GM12878 (cell line): ENCODE results near the gene XPC. TPM values are rescaled to one million over a fixed set of nuclear protein-coding genes. Genes with fewer than 3 reads are reported as not detected.

Experiments used
- ATAC-seq: fragments of 200-7000 bp; cut with Tn5 transposase; 3 replicates; pipeline ENCODE4 v1.9.1; 2020; ENCODE audit warnings: mild to moderate bottlenecking, moderate library complexity
- BruUV-seq: library from RNA; stranded (reverse); fragments of 400-500 nt; replicated peaks from 2 replicates; lab custom pipeline; 2021; lab: Mats Ljungman, UMichigan
- CTCF ChIA-PET: fragments of 300-600 bp; sonication (Branson Sonifier 250); formaldehyde crosslinking; extraction: SDS; loops from one replicate; lab custom pipeline; 2021; ENCODE audit warnings: inconsistent platforms; lab: Yijun Ruan, JAX
- POLR2A ChIA-PET: fragments of 350-600 bp; formaldehyde crosslinking; extraction: SDS; loops from one replicate; lab custom pipeline; 2021; ENCODE audit warnings: inconsistent platforms; lab: Charles Lee
- RAD21 ChIA-PET: fragments of 300-600 bp; sonication (Branson Sonifier 250); formaldehyde crosslinking; loops from one replicate; lab custom pipeline; 2023; ENCODE audit warnings: antibody characterized with exemption; ENCODE audit not compliant: unreplicated experiment; lab: Charles Lee
- SMC1A ChIA-PET: fragments of 300-600 bp; sonication (Branson Sonifier 250); formaldehyde crosslinking; loops from one replicate; lab custom pipeline; 2023; ENCODE audit not compliant: unreplicated experiment, uncharacterized antibody; lab: Charles Lee
- DNase-seq: peaks from one replicate; pipeline ENCODE4 v3.0.0-alpha.2; 2011; ENCODE audit warnings: low read depth, low spot score
- FAIRE-seq: peaks from 3 replicates; lab custom pipeline; 2011; peaks lifted over from hg19 to GRCh38; lab: Jason Lieb, UNC
- H2AFZ ChIP-seq: 2 replicates; pipeline ENCODE4 v1.6.0; 2011; ENCODE audit warnings: low read depth, low read length, control low read depth; ENCODE audit not compliant: control insufficient read depth
- H3K27ac ChIP-seq: 2 replicates; pipeline ENCODE4 v1.5.1; 2011; ENCODE audit warnings: control low read depth; ENCODE audit not compliant: control insufficient read depth, insufficient read depth
- H3K27me3 ChIP-seq, 2 experiments: replicated peaks in 1 of 2; 2 replicates each; pipeline versions ENCODE4 v1.6.0 to v1.6.1; 2011; ENCODE audit warnings: low read length in 1 of 2; ENCODE audit not compliant: control insufficient read depth in 2 of 2, insufficient read depth in 2 of 2
- H3K36me3 ChIP-seq, 2 experiments: 2 replicates each; pipeline ENCODE4 v1.5.1; 2011; ENCODE audit warnings: low read length in 1 of 2; ENCODE audit not compliant: control insufficient read depth in 2 of 2, insufficient read depth in 2 of 2
- H3K4me1 ChIP-seq: 2 replicates; pipeline ENCODE4 v1.6.1; 2011; ENCODE audit warnings: mild to moderate bottlenecking, low read length, moderate library complexity, mixed read lengths; ENCODE audit not compliant: control insufficient read depth, insufficient read depth
- H3K4me2 ChIP-seq: 2 replicates; pipeline ENCODE4 v1.6.0; 2011; ENCODE audit warnings: control low read depth; ENCODE audit not compliant: control insufficient read depth, insufficient read depth
- H3K4me3 ChIP-seq: fragments of 200-600 bp; sonication (generic); 2 replicates; pipeline ENCODE4 v1.5.1; 2016
- H3K79me2 ChIP-seq: 2 replicates; pipeline ENCODE4 v1.6.0; 2011; ENCODE audit warnings: low read length; ENCODE audit not compliant: control insufficient read depth, insufficient read depth
- H3K9ac ChIP-seq: 2 replicates; pipeline ENCODE4 v1.8.0; 2011; ENCODE audit warnings: low read length, control low read depth, mixed read lengths; ENCODE audit not compliant: control insufficient read depth, insufficient read depth
- H3K9me3 ChIP-seq: replicated peaks from 3 replicates; pipeline ENCODE4 v1.5.1; 2011; ENCODE audit warnings: mild to moderate bottlenecking, low read length; ENCODE audit not compliant: control insufficient read depth, insufficient read depth
- H4K20me1 ChIP-seq: 2 replicates; pipeline ENCODE4 v1.6.0; 2011; ENCODE audit not compliant: control insufficient read depth, insufficient read depth
- BCL11A ChIP-seq: IDR thresholded peaks from 2 replicates; pipeline ENCODE4 v1.6.1; 2011; ENCODE audit warnings: low read depth, low read length
- BMI1 ChIP-seq: fragments of 450-650 bp; IDR thresholded peaks from 2 replicates; pipeline ENCODE4 v1.6.1; 2016; ENCODE audit warnings: mild to moderate bottlenecking, moderate library complexity, borderline replicate concordance
- HCFC1 ChIP-seq: fragments of 150-350 bp; IDR thresholded peaks from 2 replicates; pipeline ENCODE4 v1.6.1; 2014; ENCODE audit warnings: low read length
- HDGF ChIP-seq: fragments of 450-650 bp; IDR thresholded peaks from 2 replicates; pipeline ENCODE4 v1.6.1; 2016; ENCODE audit warnings: antibody characterized with exemption
- PAX5 ChIP-seq: IDR thresholded peaks from 2 replicates; pipeline ENCODE4 v1.6.1; 2011; ENCODE audit warnings: low read depth, low read length, borderline replicate concordance
- PRDM15 ChIP-seq: fragments of 450-650 bp; formaldehyde crosslinking; IDR thresholded peaks from 2 replicates; pipeline ENCODE4 v1.4.0; 2020; ENCODE audit warnings: mild to moderate bottlenecking, moderate library complexity
- SP1 ChIP-seq: IDR thresholded peaks from one replicate; pipeline ENCODE4 v1.6.1; 2011; ENCODE audit warnings: low read depth, low read length
- SPI1 ChIP-seq: IDR thresholded peaks from 2 replicates; pipeline ENCODE4 v1.6.1; 2011; ENCODE audit warnings: low read depth, mild to moderate bottlenecking, low read length, moderate library complexity, borderline replicate concordance; ENCODE audit not compliant: insufficient read depth
- WRNIP1 ChIP-seq: IDR thresholded peaks from 2 replicates; pipeline ENCODE4 v1.6.1; 2011; ENCODE audit warnings: low read depth, low read length, improper control_type of control experiment, borderline replicate concordance
- WGBS: methylation state at CpG from one replicate; pipeline ENCODE4 v1.1.6; 2016; ENCODE audit warnings: low lambda C conversion rate; ENCODE audit not compliant: insufficient replicate concordance, insufficient coverage; ENCODE audit errors: missing lambda C conversion rate; 5-methylcytosine and 5-hydroxymethylcytosine counted together
- in situ Hi-C: fragments of 300-500 bp; cut with MboI; formaldehyde crosslinking; loops from 9 replicates; pipeline ENCODE4 v1.14.3; 2018; ENCODE audit warnings: mixed read lengths
- intact Hi-C: fragments of 100-400 bp; cut with micrococcal nuclease; formaldehyde crosslinking; loops from one replicate; pipeline ENCODE4 v1.14.2; 2022; ENCODE audit not compliant: unreplicated experiment
- polyA plus RNA-seq, 11 experiments: library from polyadenylated mRNA; depleted of rRNA in 4 of 11; unstranded in 6 of 11; stranded (reverse) in 5 of 11; fragments of >200 nt; fragmentation: Nextera tagmentation in 4 of 11; fragmentation: Illumina TruSeq in 1 of 11; extraction: Ambion mirVana in 4 of 11; extraction: Trizol in 1 of 11; gene quantifications; 1 replicate in 1 of 11; 2 replicates in 10 of 11; pipeline versions ENCODE4 v1.2.1 to v1.2.3, GENCODE V29; 2011 to 2016; ENCODE audit warnings: inconsistent platforms in 2 of 11, missing spikeins in 2 of 11, low read depth in 1 of 11
- total RNA-seq, 4 experiments: library from RNA; depleted of rRNA in 3 of 4; stranded (reverse); fragments of >200 nt in 3 of 4; fragmentation: Illumina TruSeq in 1 of 4; extraction: Trizol in 1 of 4; gene quantifications; 2 replicates each; pipeline versions ENCODE4 v1.2.1 to v1.2.3, GENCODE V29; 2013 to 2021
- TF ChIP-seq, protein P1 (sequence below): fragments of 450-650 bp; IDR thresholded peaks from 2 replicates; pipeline ENCODE4 v1.6.1; 2016; ENCODE audit warnings: mild to moderate bottlenecking
- TF ChIP-seq, protein P2 (sequence below): IDR thresholded peaks from 2 replicates; pipeline ENCODE4 v1.6.1; 2011; ENCODE audit warnings: borderline replicate concordance, low read depth, mild to moderate bottlenecking, moderate library complexity, mixed read lengths, low read length; ENCODE audit not compliant: insufficient read depth; ENCODE audit errors: extremely low read length
- TF ChIP-seq, protein P3 (sequence below): fragments of 450-650 bp; IDR thresholded peaks from 2 replicates; pipeline ENCODE4 v1.6.1; 2014; ENCODE audit warnings: mild to moderate bottlenecking
- TF ChIP-seq, protein P4 (sequence below): fragments of 450-650 bp; IDR thresholded peaks from 2 replicates; pipeline ENCODE4 v1.6.1; 2018; ENCODE audit warnings: borderline replicate concordance, mild to moderate bottlenecking; ENCODE audit not compliant: partially characterized antibody

The XPC gene
- total and polyA plus RNA-seq, 10 of the 15 experiments (the other 5 are each of a cell fraction or from before 2014, with no cell fraction given), result 4.0 to 48.3 (median 29.8) TPM

DNA sequence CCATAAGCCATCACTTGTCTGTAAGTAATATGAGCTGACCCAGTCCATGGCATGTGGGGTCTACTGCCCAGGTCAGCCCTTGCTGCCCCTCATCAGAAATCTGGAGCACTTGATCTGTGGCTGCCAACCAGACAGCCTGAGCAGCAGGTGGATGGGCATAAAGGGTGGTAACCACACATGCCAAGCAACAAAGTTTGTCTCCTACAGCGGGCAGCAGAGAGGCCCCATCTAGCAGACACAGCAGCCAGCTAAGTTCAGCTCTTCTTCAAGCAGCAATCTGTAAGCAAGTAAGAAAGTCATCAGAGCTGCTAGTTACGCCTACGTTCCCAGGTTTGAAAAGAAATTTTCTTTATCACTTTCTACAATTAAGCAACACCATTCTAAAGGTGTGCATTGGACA lies 81.7 kb downstream of the XPC start:
- no peak for ATAC-seq
- no peaks in the 10 kb centered on the region for H3K4me1 ChIP-seq
- H3K9me3 ChIP-seq, result no peaks in the 10 kb centered on the region
- in situ Hi-C loops, result no loop called here
- no TSS peak for BruUV-seq
- no peak overlapping the region for H3K9ac ChIP-seq
- no peak for TF ChIP-seq HDGF
- no peak for TF ChIP-seq WRNIP1
- no peak for TF ChIP-seq PRDM15 (CRISPR knock-in tag)
- no peak for TF ChIP-seq BCL11A
- TF ChIP-seq, protein P1, sequence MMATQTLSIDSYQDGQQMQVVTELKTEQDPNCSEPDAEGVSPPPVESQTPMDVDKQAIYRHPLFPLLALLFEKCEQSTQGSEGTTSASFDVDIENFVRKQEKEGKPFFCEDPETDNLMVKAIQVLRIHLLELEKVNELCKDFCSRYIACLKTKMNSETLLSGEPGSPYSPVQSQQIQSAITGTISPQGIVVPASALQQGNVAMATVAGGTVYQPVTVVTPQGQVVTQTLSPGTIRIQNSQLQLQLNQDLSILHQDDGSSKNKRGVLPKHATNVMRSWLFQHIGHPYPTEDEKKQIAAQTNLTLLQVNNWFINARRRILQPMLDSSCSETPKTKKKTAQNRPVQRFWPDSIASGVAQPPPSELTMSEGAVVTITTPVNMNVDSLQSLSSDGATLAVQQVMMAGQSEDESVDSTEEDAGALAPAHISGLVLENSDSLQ, result no peak
- TF ChIP-seq PAX5, result no peak
- TF ChIP-seq, protein P2, sequence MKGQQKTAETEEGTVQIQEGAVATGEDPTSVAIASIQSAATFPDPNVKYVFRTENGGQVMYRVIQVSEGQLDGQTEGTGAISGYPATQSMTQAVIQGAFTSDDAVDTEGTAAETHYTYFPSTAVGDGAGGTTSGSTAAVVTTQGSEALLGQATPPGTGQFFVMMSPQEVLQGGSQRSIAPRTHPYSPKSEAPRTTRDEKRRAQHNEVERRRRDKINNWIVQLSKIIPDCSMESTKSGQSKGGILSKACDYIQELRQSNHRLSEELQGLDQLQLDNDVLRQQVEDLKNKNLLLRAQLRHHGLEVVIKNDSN, result no peak
- no peak for TF ChIP-seq BMI1
- TF ChIP-seq HCFC1, result no peak
- no peak for TF ChIP-seq SP1
- TF ChIP-seq, protein P3, sequence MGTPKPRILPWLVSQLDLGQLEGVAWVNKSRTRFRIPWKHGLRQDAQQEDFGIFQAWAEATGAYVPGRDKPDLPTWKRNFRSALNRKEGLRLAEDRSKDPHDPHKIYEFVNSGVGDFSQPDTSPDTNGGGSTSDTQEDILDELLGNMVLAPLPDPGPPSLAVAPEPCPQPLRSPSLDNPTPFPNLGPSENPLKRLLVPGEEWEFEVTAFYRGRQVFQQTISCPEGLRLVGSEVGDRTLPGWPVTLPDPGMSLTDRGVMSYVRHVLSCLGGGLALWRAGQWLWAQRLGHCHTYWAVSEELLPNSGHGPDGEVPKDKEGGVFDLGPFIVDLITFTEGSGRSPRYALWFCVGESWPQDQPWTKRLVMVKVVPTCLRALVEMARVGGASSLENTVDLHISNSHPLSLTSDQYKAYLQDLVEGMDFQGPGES, result no peak
- TF ChIP-seq SPI1, result no peak
- TF ChIP-seq, protein P4, sequence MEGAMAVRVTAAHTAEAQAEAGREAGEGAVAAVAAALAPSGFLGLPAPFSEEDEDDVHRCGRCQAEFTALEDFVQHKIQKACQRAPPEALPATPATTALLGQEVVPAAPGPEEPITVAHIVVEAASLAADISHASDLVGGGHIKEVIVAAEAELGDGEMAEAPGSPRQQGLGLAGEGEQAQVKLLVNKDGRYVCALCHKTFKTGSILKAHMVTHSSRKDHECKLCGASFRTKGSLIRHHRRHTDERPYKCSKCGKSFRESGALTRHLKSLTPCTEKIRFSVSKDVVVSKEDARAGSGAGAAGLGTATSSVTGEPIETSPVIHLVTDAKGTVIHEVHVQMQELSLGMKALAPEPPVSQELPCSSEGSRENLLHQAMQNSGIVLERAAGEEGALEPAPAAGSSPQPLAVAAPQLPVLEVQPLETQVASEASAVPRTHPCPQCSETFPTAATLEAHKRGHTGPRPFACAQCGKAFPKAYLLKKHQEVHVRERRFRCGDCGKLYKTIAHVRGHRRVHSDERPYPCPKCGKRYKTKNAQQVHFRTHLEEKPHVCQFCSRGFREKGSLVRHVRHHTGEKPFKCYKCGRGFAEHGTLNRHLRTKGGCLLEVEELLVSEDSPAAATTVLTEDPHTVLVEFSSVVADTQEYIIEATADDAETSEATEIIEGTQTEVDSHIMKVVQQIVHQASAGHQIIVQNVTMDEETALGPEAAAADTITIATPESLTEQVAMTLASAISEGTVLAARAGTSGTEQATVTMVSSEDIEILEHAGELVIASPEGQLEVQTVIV, result no peak
- WGBS, result 68% methylated on average over 3 of the region's 3 CpGs
- H3K36me3 ChIP-seq, result no peaks in the 10 kb centered on the region
- POLR2A ChIA-PET, result no interaction called here
- no peaks in the 10 kb centered on the region for H4K20me1 ChIP-seq
- no peaks in the 10 kb centered on the region for H3K79me2 ChIP-seq
- no peak overlapping the region for H3K4me3 ChIP-seq
- no peak overlapping the region for H3K27ac ChIP-seq
- H2AFZ ChIP-seq, result no peak overlapping the region
- FAIRE-seq, result no peak
- H3K4me2 ChIP-seq, result no peak overlapping the region
- CTCF ChIA-PET, result interaction anchor here (0.6 to 1.0 kb wide), 2 partner anchors 11 to 245 kb away, joined by 3 read pairs; no protein-coding TSS in a partner anchor
- RAD21 ChIA-PET, result no interaction called here
- H3K27me3 ChIP-seq, result no peaks in the 10 kb centered on the region; a peak in 1 of 4 replicates
- no peak for DNase-seq
- intact Hi-C loops, result no loop called here
- SMC1A ChIA-PET, result no interaction called here
